Thoracic aorta (tissue), 2 donors: ENCODE data around the gene CARD10. TPM values are rescaled to one million over a fixed set of nuclear protein-coding genes. Genes with fewer than 3 reads are reported as not detected.
A peak's percentile ranks its signal among the peaks of the same experiment; 100 is the strongest.
"Not testable (repeated sequence)": the region's sequence is repeated elsewhere in the genome, so short reads cannot be mapped to it uniquely, and the experiment has no call there.

ENCODE experiments used
- ATAC-seq: fragments of 150-250 bp; one replicate; pipeline ENCODE4 v1.8.0; 2017; ENCODE audit warnings: low read depth; ENCODE audit not compliant: insufficient number of reproducible peaks, low FRiP score
- DNase-seq: peaks from one replicate; pipeline ENCODE4 v3.0.0-alpha.2; 2020; ENCODE audit warnings: low spot score
- H3K27ac ChIP-seq, 2 donors: fragments of 200-600 bp; sonication (generic); 1 replicate in 1 of 2; 2 replicates in 1 of 2; pipeline ENCODE4 v1.5.1; 2016; ENCODE audit warnings: mild to moderate bottlenecking in 2 of 2, moderate library complexity in 2 of 2
- H3K27me3 ChIP-seq: fragments of 200-600 bp; sonication (generic); replicated peaks from 2 replicates; pipeline ENCODE4 v1.6.0; 2016; ENCODE audit warnings: mild to moderate bottlenecking; ENCODE audit not compliant: insufficient read depth
- H3K36me3 ChIP-seq: fragments of 200-600 bp; sonication (generic); one replicate; pipeline ENCODE4 v1.5.1; 2016
- H3K4me1 ChIP-seq, 2 donors: fragments of 200-600 bp; sonication (generic); 1 replicate in 1 of 2; 2 replicates in 1 of 2; pipeline versions ENCODE4 v1.5.1 to v1.6.0; 2016; ENCODE audit warnings: low read depth in 2 of 2, mild to moderate bottlenecking in 1 of 2; ENCODE audit not compliant: control insufficient read depth in 1 of 2
- H3K4me3 ChIP-seq: fragments of 200-600 bp; sonication (generic); 2 replicates; pipeline ENCODE4 v1.5.1; 2016; ENCODE audit warnings: mild to moderate bottlenecking
- H3K9me3 ChIP-seq: fragments of 200-600 bp; sonication (generic); 2 replicates; pipeline ENCODE4 v1.5.1; 2016
- CTCF ChIP-seq: fragments of 200-600 bp; sonication (generic); IDR thresholded peaks from one replicate; pipeline ENCODE4 v1.5.1; 2019; ENCODE audit warnings: antibody characterized with exemption
- total RNA-seq, 2 donors: library from RNA; depleted of rRNA; stranded (reverse); fragments of >200 nt; gene quantifications; one replicate each; pipeline versions ENCODE4 v1.1.0 to v1.2.3, GENCODE V29; 2016

CARD10 gene
- total RNA-seq, 2 donors from 2014 or later: 7.2 to 11.0 TPM

- H3K9me3 ChIP-seq: no peaks in the 10 kb centered on the region
- H3K36me3 ChIP-seq: no peaks in the 10 kb centered on the region
- peaks cover 19 to 49% of the 10 kb centered on the region in 2 donors for H3K4me1 ChIP-seq
- H3K27ac ChIP-seq: no peak overlapping the region
- ATAC-seq (no peak), DNase-seq (no peak)
- TF ChIP-seq CTCF: no peak
- H3K4me3 ChIP-seq: no peak overlapping the region
- H3K27me3 ChIP-seq: no peaks in the 10 kb centered on the region
Measured at GRCh38 chr22:37553725-37554124, 34.5 kb upstream of the CARD10 start.

- no peak for TF ChIP-seq CTCF
- ATAC-seq: no peak
- Histone ChIP-seq H3K4me1 (peaks cover 24 to 60% of the 10 kb centered on the region in 2 donors), H3K27ac (peak overlapping the region; percentile 65 to 72), H3K4me3 (no peak overlapping the region), H3K9me3 (no peaks in the 10 kb centered on the region), H3K36me3 (no peaks in the 10 kb centered on the region), H3K27me3 (no peaks in the 10 kb centered on the region)
- no peak for DNase-seq
Measured at GRCh38 chr22:37552524-37553163, 33.4 kb upstream of the CARD10 start.

- peak overlapping the region; percentile 65 to 72 for H3K27ac ChIP-seq
- H3K4me1 ChIP-seq: peaks cover 31 to 67% of the 10 kb centered on the region in 2 donors
- no peak for DNase-seq
- no peak overlapping the region for H3K4me3 ChIP-seq
- no peak for ATAC-seq
- TF ChIP-seq CTCF: no peak
- H3K27me3 ChIP-seq: no peaks in the 10 kb centered on the region
- H3K9me3 ChIP-seq: no peaks in the 10 kb centered on the region
- H3K36me3 ChIP-seq: no peaks in the 10 kb centered on the region
Measured at GRCh38 chr22:37551981-37552380, 32.8 kb upstream of the CARD10 start.

GRCh38 chr22:37550921-37551320 lies 31.7 kb upstream of the CARD10 start:
- not testable (repeated sequence) for H3K36me3 ChIP-seq, ATAC-seq, H3K4me3 ChIP-seq, H3K27ac ChIP-seq, H3K9me3 ChIP-seq, DNase-seq, H3K27me3 ChIP-seq
- H3K4me1 ChIP-seq: peaks cover 42 to 70% of the 10 kb centered on the region in 2 donors

- H3K27me3 ChIP-seq: no peaks in the 10 kb centered on the region
- H3K27ac ChIP-seq: peak overlapping the region in 1 of 2 donors; percentile 16
- peak; percentile 40 for TF ChIP-seq CTCF
- no peak for DNase-seq
- no peaks in the 10 kb centered on the region for H3K36me3 ChIP-seq
- no peaks in the 10 kb centered on the region for H3K9me3 ChIP-seq
- ATAC-seq: no peak
- peaks cover 49 to 81% of the 10 kb centered on the region in 2 donors for H3K4me1 ChIP-seq
- H3K4me3 ChIP-seq: peak overlapping the region; percentile 13
Measured at GRCh38 chr22:37549704-37550059, 30.5 kb upstream of the CARD10 start.

- no peak for ATAC-seq
- H3K4me1 ChIP-seq: peaks cover 45 to 75% of the 10 kb centered on the region in 2 donors
- TF ChIP-seq CTCF: no peak
Measured at GRCh38 chr22:37547251-37547741, 28.1 kb upstream of the CARD10 start.

More at GRCh38 chr22:37547251-37547741, 28.1 kb upstream of the CARD10 start:
- no peak for DNase-seq
- Histone ChIP-seq H3K9me3 (no peaks in the 10 kb centered on the region), H3K27me3 (no peaks in the 10 kb centered on the region), H3K27ac (peak overlapping the region; percentile 88 to 100), H3K4me3 (no peak overlapping the region), H3K36me3 (no peaks in the 10 kb centered on the region)
